Activated gamma-delta T cell (primary cell): ENCODE measurements around the gene WNK1.

Experiments
- DNase-seq: peaks from one replicate; lab custom pipeline; 2025; lab: John Stamatoyannopoulos, UW

Gene WNK1

DNA sequence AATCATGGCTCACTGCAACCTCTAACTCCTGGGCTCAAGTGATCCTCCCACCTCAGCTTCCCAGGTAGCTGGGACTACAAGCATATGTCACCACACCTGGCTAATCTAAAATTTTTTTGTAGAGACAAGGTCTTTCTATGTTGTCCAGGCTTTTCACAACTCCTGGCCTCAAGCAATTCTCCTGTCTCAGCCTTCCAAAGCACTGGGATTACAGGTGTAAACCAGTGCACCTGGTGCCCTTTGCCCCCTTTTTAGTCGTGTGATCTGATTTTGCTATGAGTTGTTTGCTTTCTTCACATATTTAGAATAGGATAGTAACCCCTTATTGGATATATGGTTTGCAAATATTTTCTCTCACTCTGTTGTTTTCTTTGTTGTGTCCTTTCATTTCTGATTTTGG is 198.8 kb downstream of the WNK1 start:
- no peak for DNase-seq

- no peak for DNase-seq
Observed at GRCh38 chr12:953776-954175, 201.4 kb downstream of the WNK1 start.

- DNase-seq = no peak
Observed at GRCh38 chr12:954741-955140, 202.4 kb downstream of the WNK1 start.

GRCh38 chr12:955939-956338 is 203.6 kb downstream of the WNK1 start:
- no peak for DNase-seq

GRCh38 chr12:958588-959123 is 206.3 kb downstream of the WNK1 start:
- no peak for DNase-seq
